ENCODE measurements around the gene PTPRD.

Gene PTPRD

GRCh38 chr9:8391132-8391531 is 2221.7 kb downstream of the PTPRD start:
- no peak for DNase-seq

GRCh38 chr9:8390571-8390970 is 2222.2 kb downstream of the PTPRD start:
- no peak for DNase-seq

DNA sequence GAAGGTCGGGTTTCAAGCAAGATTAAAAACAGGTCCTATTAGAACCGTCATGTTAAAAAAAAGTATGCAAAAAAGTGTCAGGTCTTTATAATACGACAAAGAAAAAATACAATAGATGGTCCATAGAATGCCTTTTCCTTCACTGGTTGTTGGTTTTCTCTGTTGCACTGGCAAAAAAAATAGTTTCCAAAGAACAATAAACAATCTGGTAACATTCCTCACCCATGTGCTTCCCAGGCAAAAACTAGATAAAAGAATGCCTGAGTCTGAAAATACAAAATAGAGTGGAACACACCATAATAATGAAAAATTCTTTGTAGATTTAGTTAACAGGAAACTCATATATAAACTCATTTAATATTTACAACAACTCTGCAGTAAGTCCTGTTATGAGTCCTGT is 2223.3 kb downstream of the PTPRD start:
- DNase-seq: no peak

- no peak for DNase-seq
These were observed 2224.7 kb downstream of the PTPRD start for GRCh38 chr9:8388132-8388531.

GRCh38 chr9:8384091-8384490 is 2228.7 kb downstream of the PTPRD start:
- DNase-seq: no peak

- DNase-seq: no peak
These were observed 2229.8 kb downstream of the PTPRD start for GRCh38 chr9:8382777-8383527.

DNA sequence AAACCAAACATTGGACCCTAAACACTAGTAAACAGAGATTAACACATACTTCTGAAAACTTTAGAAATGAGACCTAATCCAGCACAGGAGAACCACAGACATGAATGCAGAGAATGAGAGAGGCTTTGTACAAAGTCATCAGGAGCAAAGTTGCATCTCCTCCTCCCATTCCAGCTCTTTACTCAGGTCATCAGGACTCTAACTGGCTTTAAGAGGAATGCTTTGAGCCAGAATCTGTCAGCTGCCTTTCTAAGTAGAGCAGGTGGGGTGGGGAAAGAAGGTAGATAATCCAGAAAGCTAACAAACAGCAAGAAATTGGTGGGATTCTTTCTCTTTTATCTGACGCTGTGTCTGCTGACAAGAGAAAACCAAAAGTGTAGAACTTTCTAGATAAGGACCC is 2230.5 kb downstream of the PTPRD start:
- no peak for DNase-seq

GRCh38 chr9:8381601-8382000 is 2231.2 kb downstream of the PTPRD start:
- no peak for DNase-seq

DNA sequence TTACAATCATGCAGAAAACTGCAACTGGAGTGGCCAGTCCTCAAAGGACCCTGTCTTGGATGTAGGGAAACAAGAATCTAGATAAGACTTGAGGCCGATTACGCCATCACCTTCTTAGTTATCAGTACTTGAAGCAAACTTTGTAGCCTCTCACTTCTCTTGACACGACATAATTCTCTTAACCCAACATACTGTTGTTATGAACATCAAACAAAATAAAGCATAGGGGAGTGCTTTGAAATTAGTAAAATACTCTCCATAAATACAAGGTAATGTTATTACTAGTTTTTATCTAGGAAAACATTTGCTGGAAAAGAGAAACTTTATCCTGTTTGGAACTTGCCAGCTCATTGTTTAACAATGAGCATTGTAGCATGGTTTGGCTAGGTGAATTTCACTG is 2238.3 kb downstream of the PTPRD start:
- DNase-seq: no peak

DNA sequence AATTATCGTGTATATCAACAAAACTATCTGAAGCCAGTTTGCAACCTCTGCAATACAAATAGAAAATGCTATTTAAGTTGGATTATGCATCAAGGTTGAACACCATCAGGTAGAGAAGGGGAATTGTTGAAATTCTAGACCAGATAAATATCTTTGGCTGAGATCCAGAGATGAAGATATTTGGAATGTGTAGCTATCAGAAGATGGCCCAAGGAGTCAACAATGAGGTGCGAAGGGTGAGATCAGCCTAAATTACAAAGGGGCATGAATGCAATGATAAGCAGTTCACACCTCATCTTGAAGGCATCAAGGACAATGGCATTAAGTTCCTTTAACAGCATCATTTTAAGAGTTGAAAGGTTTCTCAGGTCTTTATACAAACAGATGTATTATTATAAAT is 2241.1 kb downstream of the PTPRD start:
- no peak for DNase-seq

DNA sequence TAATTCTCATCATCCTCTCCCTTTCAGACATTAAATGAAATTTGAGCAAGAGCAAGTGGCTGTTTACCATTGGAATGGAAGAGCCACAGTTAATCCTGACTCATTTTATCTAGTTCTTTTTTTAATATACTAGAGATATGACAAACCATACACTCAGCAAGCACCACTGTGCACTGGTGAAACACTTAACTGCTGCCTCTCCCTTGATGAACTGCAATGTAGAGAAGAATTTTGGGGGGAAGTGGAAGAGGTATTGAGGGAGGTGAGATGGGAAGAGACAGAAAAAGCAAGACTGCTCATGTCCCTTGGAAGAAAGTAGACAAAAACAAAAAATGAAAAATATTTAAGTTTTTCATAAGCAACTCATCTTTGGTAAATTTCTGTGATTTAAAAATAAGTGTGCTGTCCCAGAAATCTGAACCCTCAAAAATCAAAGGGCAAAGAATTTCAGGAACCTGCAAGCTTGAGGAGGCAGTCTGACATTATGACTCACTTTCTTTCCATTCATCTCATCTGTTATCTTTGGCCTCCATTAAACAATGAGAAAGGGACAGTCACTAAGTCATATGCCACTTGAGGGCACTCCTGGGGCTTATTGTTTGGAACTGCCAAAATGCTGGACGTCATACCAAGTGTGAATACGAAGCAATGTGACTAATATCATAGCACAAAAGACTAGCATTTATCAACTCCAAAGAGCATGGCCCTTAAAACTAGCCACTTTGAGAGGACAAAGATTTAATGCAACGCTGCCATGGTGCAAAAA is 2246.5 kb downstream of the PTPRD start:
- DNase-seq: peak in 1 of 2 experiments; percentile 1

DNA sequence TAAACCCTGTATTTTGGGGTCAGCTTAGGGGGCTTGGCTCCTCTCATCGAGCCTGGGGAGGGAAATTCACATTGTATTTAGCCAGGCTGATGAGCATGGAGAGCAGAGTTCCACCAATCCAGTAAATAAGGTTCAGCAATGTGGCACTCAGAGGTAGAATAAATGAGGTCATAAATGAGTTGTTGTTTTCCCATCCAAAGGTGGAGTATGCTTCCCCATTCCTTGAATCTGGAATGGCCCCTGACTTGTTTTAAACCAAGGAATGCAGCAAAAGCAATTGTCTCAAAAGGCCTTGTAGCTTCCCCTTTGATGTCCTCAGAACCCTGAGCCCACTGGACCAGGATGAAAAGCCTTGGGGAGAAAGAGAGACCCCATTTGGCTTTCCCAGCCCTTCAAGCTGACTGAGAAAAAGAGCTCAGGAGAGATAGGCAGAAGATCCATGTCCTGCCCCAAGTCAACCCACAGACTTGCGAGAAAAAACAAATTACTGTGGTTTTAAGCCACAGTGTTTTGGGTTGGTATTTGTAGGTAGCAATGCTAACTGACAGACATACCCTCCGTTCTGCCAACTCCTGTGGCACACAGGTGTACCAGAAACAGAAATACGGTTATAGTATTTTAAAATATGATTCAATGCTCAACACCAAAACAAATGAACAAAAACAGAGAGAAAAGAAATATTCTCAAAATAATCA is 2247.2 kb downstream of the PTPRD start:
- no peak for DNase-seq

- no peak for DNase-seq
These were observed 2247.8 kb downstream of the PTPRD start for GRCh38 chr9:8365029-8365428.

GRCh38 chr9:8364026-8364752 is 2248.6 kb downstream of the PTPRD start:
- no peak for DNase-seq

- no peak for DNase-seq
These were observed 2250.6 kb downstream of the PTPRD start for GRCh38 chr9:8362250-8362649.

DNA sequence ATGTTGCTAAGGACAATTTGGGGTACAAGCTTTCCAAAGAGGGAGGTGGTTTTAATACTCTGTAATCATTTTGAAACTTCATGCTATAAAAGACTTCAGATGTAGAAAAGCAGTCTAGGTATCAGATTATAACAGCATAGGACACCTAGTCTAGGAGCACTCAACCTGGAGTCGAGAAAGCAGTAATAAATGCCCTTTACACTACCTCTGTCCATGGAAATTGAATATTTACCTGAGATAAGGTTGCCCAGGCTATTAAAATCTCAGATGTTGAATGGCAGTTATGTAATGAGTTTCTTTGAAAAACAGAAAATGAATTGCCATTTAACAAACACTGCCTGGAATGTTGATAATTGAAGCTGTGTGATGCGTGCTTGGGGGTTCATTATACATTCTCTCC is 2251.4 kb downstream of the PTPRD start:
- no peak for DNase-seq

GRCh38 chr9:8356406-8356805 is 2256.4 kb downstream of the PTPRD start:
- no peak for DNase-seq

DNA sequence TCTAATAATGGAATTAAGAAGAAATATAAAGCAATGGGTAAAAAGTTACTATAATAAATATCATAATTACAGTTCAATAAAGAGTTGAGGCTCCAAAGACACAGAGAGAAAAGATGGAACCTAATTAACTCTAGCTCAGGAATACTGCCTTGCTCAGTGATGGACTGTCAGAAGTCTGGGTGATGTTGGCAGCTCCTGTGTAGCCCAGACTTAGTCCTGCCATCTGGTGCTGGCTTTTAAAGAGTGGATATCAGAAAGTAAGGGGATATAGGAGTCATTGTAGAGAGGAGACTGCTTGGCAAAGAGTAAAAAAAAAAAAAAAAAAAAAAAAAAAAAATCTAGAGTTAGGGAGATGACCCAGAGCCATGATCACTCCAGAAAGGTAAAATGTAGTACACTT is 2261.4 kb downstream of the PTPRD start:
- no peak for DNase-seq

- DNase-seq: no peak
These were observed 2262.9 kb downstream of the PTPRD start for GRCh38 chr9:8349901-8350300.

DNA sequence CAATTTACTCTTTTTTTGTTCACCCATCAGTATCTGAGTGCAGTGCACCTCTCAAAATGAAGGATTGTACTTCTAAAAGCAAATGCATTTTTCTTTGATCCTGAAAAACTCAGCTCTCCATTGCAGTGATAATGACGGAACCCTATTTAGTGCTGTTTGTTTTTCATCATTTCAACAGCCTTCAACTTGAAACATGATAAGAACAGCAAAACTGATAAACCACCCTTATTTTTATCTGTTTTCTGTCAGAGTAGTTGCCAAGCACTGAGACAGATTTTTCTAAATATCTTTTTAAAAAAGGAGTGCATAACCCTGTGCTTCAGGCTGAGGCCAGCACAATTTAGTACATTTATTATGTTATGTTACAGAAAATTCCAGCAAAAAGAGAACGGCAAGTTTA is 2263.4 kb downstream of the PTPRD start:
- no peak for DNase-seq

DNA sequence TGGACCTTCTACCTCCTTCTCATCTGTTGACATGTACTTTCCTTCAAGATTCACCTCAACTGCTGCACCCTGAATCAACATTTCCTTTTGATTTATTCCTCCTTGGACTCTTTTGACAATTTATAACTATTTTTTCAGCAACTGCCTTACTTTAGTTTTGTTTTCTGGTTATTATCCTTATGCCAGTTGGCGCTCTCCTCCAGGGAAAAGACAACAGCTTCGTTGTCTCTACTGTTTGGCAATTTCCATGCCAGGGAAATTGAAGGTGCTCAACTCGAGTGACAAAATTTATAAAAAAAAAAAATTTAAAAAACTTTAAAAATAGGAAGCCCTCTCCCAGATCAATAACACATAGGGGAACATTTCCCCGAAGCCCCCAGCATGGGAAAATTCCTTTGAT is 2264.0 kb downstream of the PTPRD start:
- no peak for DNase-seq

GRCh38 chr9:8346296-8346695 is 2266.5 kb downstream of the PTPRD start:
- no peak for DNase-seq
